AG08396 (cell line): ENCODE results near the gene APBB1.

Experiments used
- DNase-seq: peaks from one replicate; pipeline ENCODE4 v3.0.0; 2012; ENCODE audit warnings: low spot score, mixed read lengths

The APBB1 gene

DNA sequence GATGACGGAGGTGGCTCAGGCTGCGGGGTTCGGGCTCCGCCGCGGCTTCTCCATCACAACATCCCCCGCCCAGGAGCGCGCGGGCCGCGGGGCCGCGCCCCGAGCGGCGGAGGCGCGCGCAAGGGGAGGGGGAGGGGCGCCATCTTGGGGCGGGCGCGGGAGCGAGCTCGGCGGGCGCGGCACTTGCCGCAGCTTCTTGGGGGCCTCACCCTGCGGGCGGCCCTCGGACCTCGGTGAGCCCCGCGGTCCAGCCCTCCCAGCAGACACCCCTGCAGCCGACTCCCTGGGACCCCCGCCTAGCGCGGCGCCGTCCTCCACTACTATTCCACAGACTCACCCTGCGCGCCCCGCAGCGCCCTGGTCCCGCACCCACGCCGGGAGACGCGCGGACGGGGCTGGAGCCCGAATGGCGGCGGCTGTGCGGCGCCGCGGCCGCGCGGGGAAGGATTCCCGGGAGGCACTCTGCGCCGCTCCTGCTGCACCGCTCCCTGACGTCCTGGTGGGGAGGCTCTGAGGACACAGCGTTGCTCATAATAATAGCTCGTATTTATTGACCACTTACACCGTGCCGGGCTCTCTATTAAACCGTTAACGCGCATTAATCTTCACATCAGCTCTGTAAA lies at the start of gene APBB1:
Gene APBB1 (minus strand): TSS at position 86 of the 623 bp plus-strand sequence. CDS start 7,747 bp downstream, outside the sequence.
- peak; percentile 92 for DNase-seq

DNA sequence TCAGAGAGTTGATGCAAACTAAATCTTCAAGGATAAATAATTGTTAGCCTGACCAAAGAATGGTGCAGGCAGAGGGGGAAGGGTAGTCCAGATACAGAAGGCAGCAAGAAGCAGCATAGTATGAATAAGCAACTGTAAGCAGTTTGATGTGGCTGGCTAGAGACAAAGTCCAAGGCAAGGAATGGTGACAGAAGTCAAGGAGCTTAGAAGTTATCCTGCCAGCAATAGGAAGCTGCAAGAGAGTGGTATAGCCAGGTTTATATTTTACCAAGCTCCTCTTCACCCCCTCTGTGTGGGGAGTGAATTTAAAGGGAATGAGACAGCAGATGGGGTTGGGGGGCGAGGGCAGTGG lies 40.2 kb upstream of the APBB1 start:
- no peak for DNase-seq

DNA sequence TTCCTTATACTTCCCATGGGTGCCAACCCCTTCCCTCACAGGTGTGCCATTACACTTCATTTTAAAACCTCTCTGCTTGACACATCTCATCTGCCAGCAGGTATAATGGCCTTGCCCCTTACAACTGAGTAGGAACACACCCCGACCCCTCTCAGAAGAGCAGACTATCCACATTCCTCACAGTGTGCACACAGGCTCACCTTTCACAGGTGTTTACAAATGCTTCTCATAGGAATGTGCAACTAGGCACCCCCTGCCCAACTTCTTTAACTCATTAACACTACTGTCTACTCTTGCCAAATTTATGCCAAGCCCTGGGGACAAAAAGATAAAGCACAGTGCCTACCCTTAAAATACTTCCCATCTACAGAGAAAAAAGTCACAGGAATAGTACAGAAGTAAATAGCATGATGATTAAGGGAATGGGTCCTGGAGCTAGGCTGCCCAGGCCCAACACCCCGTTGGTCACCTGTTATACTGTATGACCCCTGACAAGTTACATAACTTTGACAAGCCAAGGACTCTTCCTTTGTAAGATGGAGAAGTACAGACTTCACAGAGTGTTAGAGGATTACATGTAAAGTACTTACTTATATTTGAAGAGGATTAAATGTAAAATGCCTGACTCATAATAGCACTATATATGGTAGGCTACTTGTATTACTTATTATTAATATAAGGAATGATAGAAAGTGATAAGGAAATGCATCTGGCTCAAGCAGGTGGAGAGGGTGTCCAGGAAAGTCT lies 39.6 kb upstream of the APBB1 start:
- no peak for DNase-seq

DNA sequence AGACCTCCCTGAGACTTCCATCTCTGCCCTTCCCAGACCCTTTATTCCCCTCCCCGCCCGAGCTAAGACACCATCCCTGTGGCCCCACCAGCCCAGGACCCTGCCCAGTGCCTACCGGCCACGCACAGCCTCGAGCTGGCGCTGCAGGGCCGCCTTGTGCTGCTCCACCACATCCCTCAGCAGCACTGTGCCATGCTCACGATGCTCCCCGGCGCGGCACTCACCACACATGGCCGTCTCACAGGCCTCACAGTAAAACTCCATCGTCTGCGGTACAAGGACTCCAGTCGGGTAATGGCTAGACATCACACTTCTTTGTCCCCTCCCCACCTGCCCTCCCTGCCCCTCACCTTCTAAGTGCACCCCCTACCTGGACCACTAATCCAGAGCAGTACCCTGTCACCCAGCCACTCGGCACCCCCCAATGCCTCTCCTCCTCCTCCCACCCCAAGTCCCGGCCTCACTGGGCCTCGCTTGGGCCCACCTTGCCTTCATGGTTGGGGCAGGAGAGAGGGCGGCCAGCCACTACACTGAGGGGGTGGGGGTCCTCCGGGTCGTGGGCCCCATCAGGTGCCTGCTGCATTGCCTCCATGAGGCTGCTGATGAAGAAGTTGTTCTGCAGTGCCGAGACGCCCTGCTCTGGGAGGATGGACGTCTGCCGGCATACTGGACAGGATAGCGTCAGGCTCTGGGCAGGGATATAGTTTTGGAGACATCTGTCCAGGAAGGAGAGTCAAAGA lies 38.9 kb upstream of the APBB1 start:
- DNase-seq = no peak

DNA sequence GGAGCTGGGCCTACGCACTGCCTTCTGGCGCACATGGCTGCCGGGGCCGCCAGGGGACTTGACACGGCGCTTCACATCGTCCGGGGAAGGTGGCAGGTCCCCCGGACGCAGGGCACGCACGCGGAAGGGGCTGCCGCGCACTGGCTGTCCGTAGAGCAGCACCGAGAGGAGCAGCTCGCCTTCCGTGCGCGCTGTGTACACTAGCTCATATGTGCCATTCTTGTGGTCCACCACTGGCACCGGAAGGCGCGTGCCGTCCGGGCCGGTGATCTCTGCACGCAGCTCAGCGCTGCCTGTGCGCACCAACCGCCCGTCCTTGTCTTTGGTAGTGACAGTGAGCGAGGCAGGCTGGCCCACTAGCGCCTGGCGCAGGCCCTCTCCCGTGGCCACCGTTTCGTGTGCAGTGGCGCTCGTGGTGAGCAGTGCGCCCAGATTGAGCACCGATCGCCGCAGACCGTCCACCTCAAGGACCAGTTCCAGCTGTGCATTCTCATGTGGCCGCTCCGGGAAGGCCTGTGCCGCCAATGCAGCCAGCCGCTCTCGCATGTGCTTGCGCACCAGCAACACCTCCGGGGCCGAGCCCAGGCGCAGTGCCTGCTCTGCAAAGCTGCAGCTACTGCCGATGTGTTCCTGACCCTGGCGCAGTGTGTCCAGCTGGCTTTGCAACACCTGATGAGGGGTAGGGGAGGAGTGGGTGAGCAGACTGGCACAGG lies 37.6 kb upstream of the APBB1 start:
- no peak for DNase-seq

DNA sequence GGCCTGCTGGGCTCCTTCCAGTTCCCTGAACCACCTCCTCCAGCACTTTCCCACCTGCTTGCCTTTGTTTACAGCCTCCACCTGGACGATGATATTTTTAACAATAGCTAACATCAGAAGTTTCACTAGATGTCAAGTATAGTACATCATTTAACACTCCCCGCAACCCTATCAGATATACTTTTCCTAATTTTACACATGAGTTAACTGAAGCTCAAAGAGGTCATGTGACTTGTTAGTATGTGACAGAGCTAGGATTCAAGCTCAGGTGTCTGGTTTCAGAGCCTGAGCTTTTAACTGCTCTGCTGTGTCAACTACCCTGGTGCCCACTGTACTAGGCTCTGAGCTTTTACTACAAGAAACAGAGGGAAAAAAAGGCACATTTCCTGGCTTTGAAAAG lies 36.2 kb upstream of the APBB1 start:
- no peak for DNase-seq

DNA sequence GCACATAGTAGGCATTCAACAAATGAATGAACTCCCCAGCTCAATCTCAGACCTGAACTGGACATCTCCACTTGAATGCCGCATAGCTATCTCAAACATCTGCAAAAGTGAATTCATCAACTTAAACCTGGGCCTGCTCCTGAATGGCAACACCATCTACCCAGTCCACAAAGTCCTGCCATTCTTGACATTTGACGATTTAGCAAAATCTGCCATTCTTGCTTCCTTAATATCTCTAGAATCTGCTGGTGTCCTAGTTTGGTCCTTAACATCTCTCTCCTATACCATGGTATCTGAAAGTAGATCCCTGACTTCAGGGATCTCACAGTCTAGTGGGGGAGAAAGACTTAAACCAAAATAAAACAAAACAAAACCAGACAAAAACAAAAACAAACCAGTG lies 34.3 kb upstream of the APBB1 start:
- DNase-seq = no peak

DNA sequence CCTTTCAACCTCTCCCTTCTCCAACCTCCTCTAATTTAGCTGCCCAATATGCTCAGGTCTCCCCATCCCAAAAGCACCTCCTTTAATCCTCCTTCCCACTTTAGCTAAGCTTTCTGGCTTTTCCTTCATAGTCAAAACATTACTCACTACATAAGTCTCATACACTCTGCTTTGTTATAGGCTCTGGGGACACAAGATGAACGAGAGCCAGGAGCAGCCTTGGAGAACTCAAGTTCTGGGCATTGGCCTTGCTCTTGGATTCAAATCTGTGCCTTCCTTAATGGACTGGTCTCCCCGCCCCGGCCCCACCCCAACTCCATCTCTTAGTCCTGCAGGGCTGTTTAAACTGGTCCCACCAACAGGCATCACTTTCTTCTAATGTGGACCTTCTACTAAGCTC lies 33.3 kb upstream of the APBB1 start:
- DNase-seq = no peak

DNA sequence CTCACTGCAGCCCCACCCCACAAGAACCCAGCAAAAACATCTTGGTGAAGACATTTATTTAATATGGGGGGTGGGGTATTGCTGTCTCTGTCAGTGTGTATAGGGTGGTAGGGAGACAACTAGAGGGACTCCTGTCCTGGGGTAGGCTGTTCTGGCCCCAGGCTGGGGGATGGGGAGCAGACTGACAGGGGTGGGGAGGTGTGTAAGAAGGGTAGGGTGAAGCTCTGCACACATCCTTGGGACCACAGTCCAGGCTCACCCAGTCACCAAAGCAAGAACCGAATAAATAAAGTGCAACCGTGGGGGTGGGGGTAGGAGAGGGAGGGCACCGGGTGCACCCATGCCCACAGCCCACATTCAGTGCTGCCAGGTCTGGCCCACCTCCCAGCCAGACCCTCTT lies 29.7 kb upstream of the APBB1 start:
- DNase-seq = no peak

DNA sequence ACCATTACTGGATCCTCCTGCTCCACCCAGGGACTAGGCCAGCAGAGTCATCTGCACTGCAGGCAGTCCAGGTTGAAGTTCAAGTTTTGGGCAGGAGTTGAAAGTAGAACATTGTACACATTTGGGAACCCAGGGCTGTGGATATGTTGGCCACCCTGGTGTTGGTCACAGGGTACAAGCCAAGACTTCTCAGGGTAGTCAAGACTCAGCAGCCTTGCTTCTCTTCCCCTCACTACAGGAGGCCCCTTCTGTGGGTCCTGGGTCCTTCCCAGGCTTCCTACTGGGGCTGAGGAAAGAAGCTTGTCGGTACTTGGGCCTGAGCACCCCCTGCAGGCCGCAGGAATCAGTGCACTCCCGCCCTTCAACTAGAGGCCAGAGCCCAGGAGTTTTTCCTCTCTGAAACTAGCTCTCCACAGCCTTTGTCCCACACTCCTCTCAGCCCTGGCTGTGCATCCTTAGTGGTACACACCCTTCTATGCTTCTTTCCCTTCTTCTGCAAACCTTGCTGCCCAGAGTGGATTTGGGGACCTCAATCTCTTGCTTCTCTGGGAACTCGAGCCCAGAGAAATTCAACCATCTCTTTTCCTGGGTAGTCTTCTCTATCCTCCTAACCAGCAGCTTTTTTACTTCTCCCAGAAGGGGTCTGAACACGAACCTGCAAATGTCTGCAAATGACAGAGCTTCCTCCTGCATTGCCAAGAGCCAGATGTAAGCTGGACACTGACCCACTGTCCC lies 24.5 kb upstream of the APBB1 start:
- DNase-seq = peak; percentile 79

DNA sequence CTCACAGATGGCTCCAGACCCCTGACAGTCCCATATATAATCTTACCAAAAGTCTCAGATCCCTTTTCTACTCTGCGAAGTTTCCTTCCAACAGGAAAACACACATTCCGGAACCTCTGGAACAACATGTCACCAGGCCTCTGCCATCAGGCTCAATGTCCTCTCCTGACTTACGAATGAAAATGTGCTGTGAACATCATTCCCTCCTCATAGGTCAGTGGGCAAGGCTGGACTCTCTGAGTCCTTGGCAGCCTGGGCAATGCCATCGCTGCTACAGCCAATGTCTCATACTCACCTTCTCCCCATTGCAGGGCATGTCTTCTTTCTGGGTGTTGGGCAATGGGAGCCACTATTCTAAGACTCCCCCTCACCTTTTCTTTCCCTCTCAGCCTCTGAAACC lies 23.5 kb upstream of the APBB1 start:
- DNase-seq = no peak

DNA sequence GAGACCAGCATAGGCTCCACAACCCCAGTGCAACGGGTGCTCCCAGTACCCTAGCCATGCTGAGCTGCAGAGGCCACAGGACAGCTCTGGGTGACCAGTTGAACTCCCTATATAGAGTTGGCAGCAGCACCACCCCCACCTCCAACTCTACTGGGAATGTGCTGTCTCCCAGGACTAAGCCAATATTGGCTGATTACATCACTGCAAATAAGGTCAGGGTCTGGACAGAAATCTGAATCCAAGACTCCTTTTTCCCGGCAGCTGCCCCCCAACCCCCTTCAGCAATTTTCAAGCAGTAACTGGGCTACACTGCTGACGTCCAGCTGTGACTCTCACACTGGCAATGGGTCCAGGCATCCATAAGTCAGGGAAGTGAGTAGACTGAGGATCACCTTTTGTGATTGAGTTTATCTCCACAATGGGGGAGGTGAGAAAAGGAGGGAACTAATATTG lies 22.0 kb upstream of the APBB1 start, which contains the start of gene HPX:
Gene HPX (minus strand): TSS at position 82 of the 453 bp plus-strand sequence. CDS start 24 bp downstream, at position 58.
- DNase-seq = no peak

DNA sequence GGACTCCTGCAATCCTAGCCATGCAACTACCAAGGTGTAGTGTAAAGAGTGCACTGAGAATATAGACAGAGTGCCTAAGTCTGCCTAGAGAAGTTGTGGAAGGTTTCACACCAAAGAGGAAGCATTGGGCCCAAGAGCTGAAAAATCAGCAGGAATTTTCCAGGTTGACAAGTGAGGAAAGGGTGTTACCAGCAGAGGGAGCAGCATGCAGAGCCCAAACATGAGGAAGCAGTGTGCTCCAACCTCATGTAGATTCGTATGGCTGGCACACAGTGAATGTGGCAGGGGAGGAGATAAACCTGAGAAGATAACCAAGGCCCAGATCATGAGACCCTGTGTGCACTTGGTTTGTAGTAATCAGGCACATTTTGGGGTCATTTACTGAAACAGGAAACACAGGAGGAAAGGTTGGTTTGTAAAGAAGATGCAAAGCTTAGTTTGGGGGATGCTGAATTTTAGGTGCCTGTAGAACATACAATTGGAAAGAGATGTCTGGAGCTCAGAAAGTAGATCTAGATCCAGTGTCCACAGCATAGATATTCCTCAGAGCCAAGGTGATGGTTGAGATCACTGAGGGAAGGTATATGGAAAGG lies 20.2 kb upstream of the APBB1 start:
- DNase-seq = peak; percentile 70

DNA sequence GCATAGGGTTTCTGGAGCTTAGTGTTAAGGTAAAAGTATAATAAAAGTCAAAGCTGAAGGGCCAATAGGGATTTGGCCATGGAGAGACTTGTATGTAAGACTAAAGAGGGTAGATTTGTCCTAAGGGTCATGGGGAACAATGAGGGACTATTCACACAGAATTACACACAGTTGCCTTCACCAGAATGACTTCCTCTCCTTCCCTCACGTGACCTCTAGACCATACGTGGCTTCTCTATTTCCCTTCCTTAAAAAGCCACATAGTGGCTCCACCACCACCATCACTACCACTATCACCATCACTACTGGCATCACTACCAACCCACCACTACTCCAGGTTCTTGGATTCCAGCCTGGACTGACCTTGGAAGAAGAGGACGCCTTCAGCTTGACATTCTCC lies 19.1 kb upstream of the APBB1 start:
- no peak for DNase-seq

DNA sequence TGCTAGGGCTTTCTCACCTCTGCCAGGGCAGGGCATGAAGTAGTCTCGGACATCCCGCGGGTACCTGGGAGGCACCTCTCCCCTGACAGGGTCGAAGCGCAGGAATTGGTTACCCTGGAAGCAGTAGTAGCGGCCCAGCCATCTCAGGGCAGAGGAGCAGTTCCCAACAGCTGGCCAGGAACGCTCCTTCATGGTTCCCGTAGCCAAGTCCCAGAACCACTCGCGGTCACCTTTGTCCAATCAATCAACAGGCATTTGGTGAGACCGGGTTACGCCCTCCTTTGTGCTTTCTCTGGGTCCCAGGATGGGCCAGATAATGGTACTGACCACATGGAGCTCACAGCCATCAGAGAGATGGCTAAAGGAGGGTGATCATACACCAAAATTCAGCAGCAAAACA lies 18.5 kb upstream of the APBB1 start:
- DNase-seq = no peak

DNA sequence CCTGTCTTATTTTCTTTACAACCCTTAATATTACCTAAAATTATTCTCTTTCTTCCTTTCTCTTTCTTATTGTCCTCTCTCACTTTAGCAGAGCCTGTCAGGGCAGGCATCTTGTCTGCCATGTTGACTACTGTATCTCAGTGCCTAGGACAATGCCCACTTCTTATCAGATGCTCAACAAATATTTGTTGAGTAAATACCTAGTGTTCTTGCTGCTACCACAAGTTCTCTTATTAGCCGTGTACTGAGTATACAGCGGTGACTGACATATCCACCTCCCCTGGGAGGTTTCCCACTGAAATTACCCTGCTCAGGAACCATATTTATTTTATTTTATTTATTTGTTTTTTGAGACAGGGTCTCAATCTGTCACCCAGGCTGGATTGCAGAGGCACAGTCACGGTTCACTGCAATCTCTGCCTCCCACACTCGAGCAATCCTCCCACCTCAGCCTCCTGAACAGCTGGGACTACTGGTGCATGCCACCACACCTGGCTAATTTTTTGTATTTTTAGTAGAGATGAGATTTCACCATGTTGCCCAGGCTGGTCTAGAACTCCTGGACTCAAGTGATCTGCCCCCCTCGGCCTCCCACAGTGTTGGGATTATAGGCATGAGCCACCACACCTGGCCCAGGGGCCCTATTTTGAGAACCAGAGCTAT lies 15.2 kb upstream of the APBB1 start:
- DNase-seq = no peak

DNA sequence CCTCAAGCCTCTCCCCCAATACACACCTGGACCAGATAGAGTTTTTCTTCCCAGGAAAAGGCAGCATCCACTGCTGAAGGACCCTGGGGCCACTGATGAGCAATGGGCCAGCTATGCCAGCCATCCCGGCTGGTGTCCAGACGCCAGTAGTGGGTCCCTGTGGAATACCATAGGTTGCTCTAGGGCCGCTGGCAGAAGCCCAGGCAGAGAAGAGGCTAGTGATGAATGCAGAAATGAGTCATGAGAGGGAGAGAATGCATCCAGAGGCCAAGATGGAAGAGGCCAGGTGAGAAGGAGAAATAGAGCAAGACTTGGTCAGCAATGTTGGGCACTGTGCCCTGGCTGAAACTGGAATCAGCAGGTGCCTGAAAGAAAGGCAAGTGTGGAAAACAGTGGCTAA lies 13.0 kb upstream of the APBB1 start:
- peak; percentile 42 for DNase-seq

DNA sequence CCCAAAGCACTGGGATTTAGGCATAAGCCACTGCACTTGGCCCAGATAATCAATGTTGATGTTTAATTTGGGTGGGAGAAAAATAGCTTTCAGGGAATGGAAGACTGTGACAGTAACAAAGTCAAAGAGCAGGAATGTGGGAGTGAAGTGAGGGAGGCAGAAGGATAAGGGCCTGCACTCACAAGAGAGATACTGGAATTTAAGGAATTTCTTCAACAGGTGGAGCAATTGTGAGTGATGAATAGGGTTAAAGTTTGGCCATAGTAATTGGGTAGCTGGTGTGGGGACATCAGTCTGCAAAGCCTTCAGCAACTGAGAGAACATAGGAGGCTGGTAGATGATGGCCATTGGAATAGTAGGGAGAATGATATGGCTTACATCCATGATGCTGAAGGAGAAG lies 8.6 kb upstream of the APBB1 start:
- no peak for DNase-seq

DNA sequence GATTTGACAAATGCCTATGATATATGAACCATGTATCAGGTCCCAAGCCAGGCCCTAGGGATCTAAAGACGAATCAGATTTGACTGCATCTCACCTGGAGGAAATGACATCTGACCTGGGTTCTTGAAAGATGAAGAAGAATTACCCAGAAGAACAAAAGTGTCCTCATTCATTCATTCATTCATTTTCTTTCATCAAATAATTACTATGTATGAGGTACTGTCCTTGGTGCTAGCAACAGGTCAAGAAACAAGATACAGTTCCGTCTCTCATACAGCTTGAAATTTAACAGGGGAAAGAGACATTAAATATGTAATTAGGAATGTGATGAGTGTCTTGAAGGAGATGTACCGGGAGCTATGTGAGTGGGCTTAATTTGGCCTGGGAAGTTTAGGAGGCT lies 1.8 kb upstream of the APBB1 start:
- DNase-seq = no peak

DNA sequence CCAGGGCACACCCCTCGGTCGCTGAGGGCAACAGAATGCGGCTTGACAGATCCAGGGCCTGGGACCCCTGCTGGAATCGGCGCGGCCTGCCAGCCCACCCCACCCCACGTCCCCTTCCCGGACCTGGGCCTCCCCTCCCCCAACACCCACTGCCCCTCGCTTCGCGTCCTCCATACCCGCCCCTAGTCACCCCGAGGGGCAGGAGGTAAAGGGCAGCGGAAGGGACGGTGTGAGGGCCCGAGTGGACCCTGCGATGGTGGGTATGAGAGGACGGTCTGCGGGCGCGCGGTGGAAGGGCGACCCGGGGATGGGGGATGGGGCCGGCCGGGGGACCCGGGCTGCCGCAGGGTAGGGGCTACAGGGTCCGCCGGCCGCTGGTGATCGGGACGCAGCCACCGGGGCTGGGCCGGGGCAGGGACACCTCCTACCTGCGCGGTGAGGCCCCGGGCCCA lies 311 bp downstream of the APBB1 start:
- DNase-seq = peak; percentile 29
